CD4-positive, alpha-beta T cell treated with Interleukin-10 for 1 hour (primary cell): ENCODE data around the gene ADAMTS17.

Source experiments
- DNase-seq: peaks from one replicate; pipeline ENCODE4 v3.0.0-alpha.2; 2020

Gene ADAMTS17

GRCh38 chr15:100061944-100062343 is 279.8 kb downstream of the ADAMTS17 start:
- no peak for DNase-seq

DNA sequence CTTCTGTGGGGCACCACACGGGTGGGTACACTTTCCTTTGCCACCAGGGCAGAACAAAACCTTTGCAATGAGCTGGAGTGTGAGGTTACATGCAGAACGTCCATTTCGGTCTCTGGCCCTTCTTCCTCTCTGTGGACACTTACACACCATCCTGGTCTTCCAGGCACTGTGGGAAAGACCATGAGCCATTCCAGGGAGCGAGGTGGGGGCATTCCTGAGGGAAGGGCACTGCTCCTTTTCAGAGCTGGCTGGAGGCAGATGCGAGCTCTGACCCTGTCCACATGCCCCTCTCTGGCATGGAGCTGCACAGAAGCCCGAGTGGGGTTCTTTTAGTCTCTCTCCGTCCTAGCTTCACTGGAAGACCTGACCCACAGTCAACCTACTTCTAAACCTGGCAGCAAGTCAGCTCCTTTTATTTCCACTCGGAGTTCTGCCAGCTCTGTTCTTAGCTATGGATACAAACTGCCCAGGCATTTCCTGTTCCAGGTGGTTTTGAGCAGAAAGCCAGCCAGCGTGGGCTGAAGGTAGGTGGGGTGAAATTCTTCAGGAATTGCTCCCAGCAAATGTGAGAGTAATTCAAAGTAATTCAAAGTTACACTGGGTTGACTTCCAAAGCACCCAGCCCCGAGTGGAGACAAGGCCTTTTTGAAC is 281.4 kb downstream of the ADAMTS17 start:
- DNase-seq = no peak

- DNase-seq = no peak
Measured at GRCh38 chr15:100059521-100059920, 282.3 kb downstream of the ADAMTS17 start.

GRCh38 chr15:100059094-100059493 is 282.7 kb downstream of the ADAMTS17 start:
- DNase-seq = no peak

DNA sequence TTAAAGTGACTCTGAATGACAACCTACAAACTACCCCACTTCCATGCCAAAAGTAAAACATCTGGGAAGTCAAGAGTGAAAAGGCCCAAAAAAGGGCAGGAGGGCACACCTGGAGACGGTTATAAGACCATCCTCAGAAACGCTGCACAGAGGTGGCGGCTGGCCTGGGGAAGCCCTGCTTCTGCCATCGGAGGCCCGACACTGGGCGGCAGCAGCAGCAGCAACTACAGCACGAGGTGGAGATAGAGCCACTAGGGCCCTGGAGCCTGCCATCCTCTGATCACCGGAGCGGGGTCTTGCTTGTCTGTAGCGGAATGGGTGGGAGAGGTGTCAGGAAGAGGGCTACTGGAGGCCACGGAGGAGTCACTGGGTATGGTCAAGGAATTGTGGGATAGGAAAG is 283.3 kb downstream of the ADAMTS17 start:
- DNase-seq = no peak

DNA sequence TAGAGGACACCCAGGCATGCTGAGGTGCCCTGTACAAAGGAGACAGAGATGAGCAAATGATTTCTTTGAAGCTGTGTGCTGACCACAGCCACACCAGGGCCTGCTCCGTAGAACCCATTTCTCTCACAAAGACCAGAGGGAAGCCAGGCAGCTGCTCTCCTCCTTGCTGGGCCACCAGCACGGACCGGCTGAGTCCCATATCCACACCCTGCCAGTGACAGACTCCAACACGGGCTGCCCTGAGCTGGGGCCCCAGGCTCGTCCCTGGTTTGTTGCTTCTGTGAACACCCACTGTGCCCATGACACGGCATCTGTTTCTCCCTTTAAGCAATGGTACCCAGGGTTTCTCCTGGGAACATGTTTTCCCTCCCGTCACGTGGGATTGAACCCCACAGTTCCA is 284.5 kb downstream of the ADAMTS17 start:
- no peak for DNase-seq

- DNase-seq = no peak
Measured at GRCh38 chr15:100056411-100057072, 285.2 kb downstream of the ADAMTS17 start.

GRCh38 chr15:100055821-100056220 is 286.0 kb downstream of the ADAMTS17 start:
- DNase-seq = no peak

DNA sequence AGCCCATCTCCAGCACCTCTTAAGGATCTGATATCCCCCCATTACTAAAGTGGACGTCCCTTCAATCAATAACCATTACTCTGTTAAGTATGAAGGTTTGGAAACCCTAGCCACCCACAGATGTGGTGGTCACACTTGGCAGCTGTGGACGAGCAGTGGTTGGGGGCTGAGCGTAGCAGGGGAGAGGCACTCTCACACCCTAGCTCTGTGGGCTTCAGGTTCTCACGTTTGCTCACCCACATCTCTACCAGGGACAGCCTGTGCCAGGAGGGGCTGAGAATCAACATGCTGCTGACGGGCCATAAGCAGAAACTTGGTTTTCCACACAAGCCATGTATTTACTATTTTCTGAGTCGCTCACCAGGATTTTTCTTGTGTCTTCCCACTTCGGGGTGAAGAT is 287.2 kb downstream of the ADAMTS17 start:
- DNase-seq = no peak

DNA sequence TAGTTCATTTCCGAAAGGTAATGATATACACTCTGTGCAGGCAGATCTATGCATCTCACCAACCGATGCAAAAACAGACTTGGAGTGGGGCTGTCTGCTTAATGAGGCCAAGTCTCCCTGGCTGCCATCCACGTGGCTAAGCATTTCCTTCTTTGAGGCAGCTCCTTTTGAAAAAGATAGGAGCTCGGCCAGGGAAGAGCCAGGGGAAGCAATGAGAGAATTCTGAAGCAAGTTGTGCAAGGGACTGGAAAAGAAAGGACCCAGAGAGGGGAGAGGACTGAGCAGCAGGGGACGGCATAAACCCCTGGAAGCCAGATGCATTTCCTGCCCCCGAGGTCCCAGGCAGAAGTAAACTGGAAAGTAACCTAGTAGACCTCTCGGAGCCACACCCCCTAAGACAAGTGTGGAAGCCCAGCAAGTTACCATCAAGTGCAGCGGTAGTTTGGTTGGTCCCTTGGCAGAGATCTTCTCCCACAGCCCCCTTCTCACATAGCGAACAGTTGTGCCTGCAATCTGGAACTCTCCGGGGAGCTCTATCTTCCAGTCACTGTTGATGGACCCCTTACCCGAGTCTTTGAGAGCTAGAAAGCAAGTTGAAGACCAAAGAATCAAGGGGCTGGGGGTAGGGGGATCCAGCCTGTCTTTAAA is 288.2 kb downstream of the ADAMTS17 start:
- no peak for DNase-seq

GRCh38 chr15:100052716-100053473 is 288.9 kb downstream of the ADAMTS17 start:
- DNase-seq = no peak

DNA sequence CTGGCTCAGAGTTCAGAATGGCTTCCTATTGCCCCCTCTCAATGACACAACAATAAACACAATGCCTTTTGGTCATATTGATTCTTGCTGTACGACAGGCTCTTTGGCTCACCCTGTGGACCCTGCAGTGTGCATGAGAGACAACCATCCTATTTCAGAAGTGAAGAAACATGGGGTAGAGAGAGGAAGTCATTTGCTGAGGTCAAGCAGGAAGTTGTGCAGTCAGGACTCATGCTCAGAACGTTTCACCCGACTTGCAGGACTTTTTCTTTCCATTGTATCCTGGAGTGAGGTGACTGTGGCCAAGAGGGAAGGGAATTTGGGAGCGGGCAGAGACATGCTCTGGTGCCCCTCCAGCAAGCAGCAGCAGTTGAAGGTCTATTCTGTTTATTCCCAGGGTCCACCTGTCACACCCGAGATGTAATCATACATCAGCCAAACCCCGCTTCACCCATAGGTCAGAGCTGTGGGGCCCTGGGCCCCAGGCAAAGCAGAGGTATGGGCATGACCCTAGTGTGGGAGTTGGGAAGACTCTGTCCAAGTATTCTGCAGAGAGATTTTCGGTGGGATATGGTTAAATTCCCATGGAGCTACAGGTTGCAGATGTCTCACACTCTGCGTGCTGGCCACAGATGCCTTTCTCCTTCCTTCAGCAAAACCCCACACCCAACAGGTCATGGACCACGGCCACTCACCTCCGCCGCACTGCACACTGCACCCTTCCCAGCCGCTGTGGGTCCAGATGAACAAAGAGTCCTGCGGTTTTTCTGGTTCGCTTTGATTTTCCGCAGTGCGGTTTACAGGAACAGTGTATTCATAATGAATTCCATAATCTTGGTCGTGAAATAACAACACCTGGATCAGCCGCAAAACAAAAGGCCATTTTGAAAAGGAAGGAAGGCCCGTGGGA is 290.6 kb downstream of the ADAMTS17 start:
- no peak for DNase-seq

- no peak for DNase-seq
Measured at GRCh38 chr15:100049936-100050876, 291.6 kb downstream of the ADAMTS17 start.

DNA sequence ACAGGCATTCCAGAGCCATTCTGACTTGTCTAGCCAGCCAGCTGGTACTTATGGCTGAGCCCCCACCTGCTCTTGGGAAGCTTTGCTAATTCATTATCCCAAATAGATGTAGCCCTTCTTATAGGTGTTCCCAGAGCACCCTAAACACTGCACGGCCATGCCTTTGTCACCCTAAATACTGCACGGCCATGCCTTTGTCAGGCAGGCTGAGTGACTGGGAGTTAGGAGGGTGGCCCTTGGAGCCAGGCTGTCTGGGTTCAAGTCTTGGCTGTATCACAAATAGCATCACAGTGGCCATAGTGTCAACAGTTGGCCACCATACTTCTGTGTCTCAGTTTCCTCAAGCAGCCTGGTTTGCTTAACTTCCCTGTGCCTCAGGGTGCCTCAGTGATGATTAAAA is 292.3 kb downstream of the ADAMTS17 start:
- no peak for DNase-seq

DNA sequence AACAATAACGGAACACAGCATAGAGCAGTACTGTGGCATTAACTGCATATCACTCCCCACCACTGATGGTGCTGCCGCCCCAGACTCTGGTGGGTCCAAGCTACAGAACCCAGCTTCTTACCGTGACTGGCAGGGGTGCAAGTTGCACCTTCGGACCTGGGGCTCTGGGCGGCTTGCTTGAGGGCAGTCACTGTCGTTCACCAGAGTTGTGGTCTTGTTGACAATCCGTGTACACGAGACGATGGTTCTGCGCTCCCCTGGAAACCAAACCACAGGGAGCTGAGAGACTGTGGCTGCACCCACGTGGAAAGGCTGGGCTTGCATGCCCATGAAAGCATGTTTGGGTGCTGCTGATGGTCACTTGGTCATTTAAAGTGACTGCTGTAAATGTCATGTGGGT is 293.0 kb downstream of the ADAMTS17 start:
- DNase-seq = no peak

DNA sequence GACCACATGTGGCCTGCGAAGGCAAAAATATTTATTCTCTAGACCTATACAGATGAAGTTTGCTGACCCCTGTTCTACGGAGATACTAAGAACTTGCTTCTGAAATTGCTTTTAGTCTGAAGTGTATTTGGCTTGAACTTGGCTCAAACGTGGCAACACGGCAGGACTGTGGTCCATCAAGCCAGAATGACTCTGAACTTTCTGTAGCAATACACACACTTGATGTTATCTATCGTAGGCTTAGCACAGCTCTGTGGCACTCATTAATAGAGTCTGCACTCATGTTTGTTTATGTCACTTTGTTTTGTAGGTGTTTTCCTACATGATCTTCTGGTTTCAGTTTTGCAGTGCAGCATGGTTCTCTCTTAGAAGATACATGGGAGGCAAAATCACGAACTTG is 298.1 kb downstream of the ADAMTS17 start:
- no peak for DNase-seq

DNA sequence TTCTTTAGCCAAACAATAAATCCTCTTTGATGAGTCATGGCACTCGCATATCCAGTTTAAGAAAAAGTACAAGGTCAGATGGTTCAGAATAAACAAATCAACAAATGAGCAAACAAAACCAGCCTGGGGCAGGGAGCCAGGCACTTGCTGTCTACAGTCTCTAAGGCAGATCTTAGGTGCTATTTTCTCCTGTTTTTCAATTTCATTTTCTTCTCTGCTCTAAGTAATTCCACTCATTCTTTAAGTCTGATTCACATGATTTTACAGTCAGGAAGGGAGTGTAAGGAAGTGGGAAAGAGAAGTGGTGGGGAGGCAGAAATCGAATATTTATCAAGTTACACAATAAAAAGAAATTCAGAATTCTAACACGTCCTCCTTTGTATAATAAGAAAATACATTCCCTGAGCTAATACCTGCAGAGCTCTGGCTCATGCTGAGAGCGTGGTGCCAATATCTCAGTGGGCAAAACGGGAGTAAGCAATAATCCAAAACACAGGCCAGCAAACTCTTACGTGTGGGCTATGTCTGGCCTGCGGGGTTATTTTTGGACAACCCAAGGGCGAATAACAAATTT is 298.6 kb downstream of the ADAMTS17 start:
- no peak for DNase-seq

DNA sequence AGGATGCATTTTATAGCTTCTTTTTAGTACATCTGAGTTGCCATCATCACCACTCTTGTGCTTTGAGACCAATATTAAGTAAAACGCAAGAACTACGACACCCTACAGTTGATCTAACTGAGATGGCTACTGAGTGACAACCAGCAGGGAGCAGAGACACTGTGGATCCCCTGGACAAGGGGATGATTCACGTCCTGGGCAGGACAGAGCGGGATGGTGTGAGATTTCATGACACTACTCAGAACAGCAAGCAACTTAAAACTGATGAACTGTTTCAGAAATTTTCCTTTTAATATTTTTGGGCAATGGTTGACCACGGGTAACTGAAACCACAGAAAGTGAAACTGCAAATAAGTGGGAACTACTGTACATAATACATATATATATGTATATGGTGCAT is 299.2 kb downstream of the ADAMTS17 start:
- DNase-seq = no peak

DNA sequence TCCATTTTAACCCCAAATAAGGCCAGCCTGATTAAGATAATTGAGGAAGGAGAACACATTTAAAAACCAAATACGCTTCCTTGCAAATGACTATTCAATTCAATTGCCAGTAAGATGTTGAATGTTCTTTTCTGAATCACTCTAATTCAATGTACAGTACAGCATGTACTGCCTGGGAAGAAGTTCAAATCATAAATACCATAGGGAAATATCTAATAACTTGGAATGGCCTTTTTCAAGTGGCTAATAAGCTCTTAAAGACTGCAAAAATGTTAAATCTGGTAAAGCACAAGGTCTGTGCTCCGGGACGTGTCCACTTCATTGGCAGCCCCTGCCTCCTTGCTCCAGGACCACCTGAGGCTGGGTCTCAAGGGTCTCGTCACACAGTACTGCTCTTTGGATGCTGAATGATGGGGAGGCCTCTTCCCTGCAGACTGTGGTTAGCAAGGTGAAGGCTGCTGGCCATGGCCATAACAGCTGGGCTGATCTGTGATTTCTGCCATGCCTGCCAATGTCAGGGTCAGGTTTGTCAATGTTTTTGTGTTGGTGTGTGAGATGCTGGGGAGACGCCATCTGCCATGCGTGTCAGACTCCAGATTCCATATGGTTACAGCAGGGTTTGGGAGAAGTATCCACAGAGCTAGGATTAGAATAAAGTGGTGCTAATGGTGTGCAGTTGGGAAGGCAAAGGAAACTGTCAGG is 300.5 kb downstream of the ADAMTS17 start:
- DNase-seq = no peak

DNA sequence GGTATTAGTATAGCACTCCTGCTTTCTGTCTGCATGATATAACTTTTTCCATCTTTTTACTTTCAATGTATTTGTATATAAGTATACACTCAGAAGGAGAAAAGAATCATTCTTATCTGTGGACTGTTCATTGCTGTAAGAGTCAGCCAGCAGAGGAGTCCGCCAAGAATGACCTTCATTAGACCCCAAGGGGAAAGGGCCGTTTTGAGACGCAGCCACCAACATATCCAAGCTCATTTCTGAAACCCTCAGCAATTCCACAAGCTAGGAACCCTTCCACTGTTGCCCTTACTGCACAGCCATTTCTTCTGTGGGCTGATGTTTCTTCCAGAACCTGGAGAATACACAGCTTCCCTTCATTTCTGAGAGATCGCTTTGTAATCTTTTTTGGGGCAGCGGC is 301.8 kb downstream of the ADAMTS17 start:
- DNase-seq = no peak
